Glutamatergic neuron (in vitro differentiated cells): Measurements from ENCODE around the gene LRRC8C. TPM values are rescaled to one million over a fixed set of nuclear protein-coding genes. Genes with fewer than 3 reads are reported as not detected.

Experiments used
- DNase-seq: peaks from one replicate; pipeline ENCODE4 v3.0.0; 2022
- H3K27ac Mint-ChIP-seq: one replicate; pipeline ENCODE4 v1.8.0; 2020; ENCODE audit warnings: mild to moderate bottlenecking, mixed read lengths, inconsistent platforms; ENCODE audit not compliant: unreplicated experiment
- H3K27me3 Mint-ChIP-seq: one replicate; pipeline ENCODE4 v1.8.0; 2020; ENCODE audit warnings: mild to moderate bottlenecking, moderate library complexity, mixed read lengths, inconsistent platforms; ENCODE audit not compliant: unreplicated experiment
- H3K36me3 Mint-ChIP-seq: one replicate; pipeline ENCODE4 v1.8.0; 2020; ENCODE audit warnings: mild to moderate bottlenecking, mixed read lengths, inconsistent platforms; ENCODE audit not compliant: unreplicated experiment
- H3K4me1 Mint-ChIP-seq: one replicate; pipeline ENCODE4 v1.8.0; 2020; ENCODE audit warnings: mild to moderate bottlenecking, low read depth, mixed read lengths, inconsistent platforms; ENCODE audit not compliant: unreplicated experiment
- H3K4me3 Mint-ChIP-seq: one replicate; pipeline ENCODE4 v1.8.0; 2020; ENCODE audit warnings: mild to moderate bottlenecking, mixed read lengths, inconsistent platforms; ENCODE audit not compliant: unreplicated experiment
- H3K9me3 Mint-ChIP-seq: one replicate; pipeline ENCODE4 v1.8.0; 2020; ENCODE audit warnings: mild to moderate bottlenecking, moderate library complexity, mixed read lengths, inconsistent platforms; ENCODE audit not compliant: unreplicated experiment
- CTCF ChIP-seq: fragments of 200-600 bp; sonication (generic); IDR thresholded peaks from one replicate; pipeline ENCODE4 v1.5.0; 2021; ENCODE audit not compliant: partially characterized antibody, unreplicated experiment
- total RNA-seq: library from RNA; stranded (reverse); fragmentation: NEBNext Ultra II Directional; extraction: Animal tissue kit (Norgen Biotek cat#: 25700); gene quantifications from one replicate; pipeline ENCODE4 v1.2.1, GENCODE V29; 2021; ENCODE audit not compliant: unreplicated experiment

Gene LRRC8C
- total RNA-seq, 1 donor from 2014 or later: 2.6 TPM

GRCh38 chr1:89670163-89670562 is 37.2 kb downstream of the LRRC8C start:
- H3K27ac Mint-ChIP-seq: no peak overlapping the region
- no peak for DNase-seq
- H3K4me1 Mint-ChIP-seq: no peaks in the 10 kb centered on the region
- no peaks in the 10 kb centered on the region for H3K27me3 Mint-ChIP-seq
- no peaks in the 10 kb centered on the region for H3K36me3 Mint-ChIP-seq
- no peak overlapping the region for H3K4me3 Mint-ChIP-seq
- TF ChIP-seq CTCF: no peak
- no peaks in the 10 kb centered on the region for H3K9me3 Mint-ChIP-seq

- H3K27me3 Mint-ChIP-seq: no peaks in the 10 kb centered on the region
- no peaks in the 10 kb centered on the region for H3K9me3 Mint-ChIP-seq
- H3K4me1 Mint-ChIP-seq: no peaks in the 10 kb centered on the region
- no peak for TF ChIP-seq CTCF
- no peak overlapping the region for H3K4me3 Mint-ChIP-seq
- no peaks in the 10 kb centered on the region for H3K36me3 Mint-ChIP-seq
- H3K27ac Mint-ChIP-seq: no peak overlapping the region
- no peak for DNase-seq
These were observed 37.8 kb downstream of the LRRC8C start for GRCh38 chr1:89670711-89671110.

GRCh38 chr1:89671775-89672488 is 39.0 kb downstream of the LRRC8C start:
- H3K9me3 Mint-ChIP-seq: no peaks in the 10 kb centered on the region
- H3K27ac Mint-ChIP-seq: no peak overlapping the region
- DNase-seq: no peak
- H3K36me3 Mint-ChIP-seq: no peaks in the 10 kb centered on the region
- no peak overlapping the region for H3K4me3 Mint-ChIP-seq
- TF ChIP-seq CTCF: no peak
- H3K27me3 Mint-ChIP-seq: no peaks in the 10 kb centered on the region
- H3K4me1 Mint-ChIP-seq: no peaks in the 10 kb centered on the region

GRCh38 chr1:89672489-89673183 is 39.7 kb downstream of the LRRC8C start:
- H3K27ac Mint-ChIP-seq: no peak overlapping the region
- no peaks in the 10 kb centered on the region for H3K36me3 Mint-ChIP-seq
- DNase-seq: no peak
- no peaks in the 10 kb centered on the region for H3K9me3 Mint-ChIP-seq
- H3K4me1 Mint-ChIP-seq: no peaks in the 10 kb centered on the region
- no peak for TF ChIP-seq CTCF
- H3K27me3 Mint-ChIP-seq: no peaks in the 10 kb centered on the region
- no peak overlapping the region for H3K4me3 Mint-ChIP-seq

GRCh38 chr1:89673251-89673650 is 40.3 kb downstream of the LRRC8C start:
- Mint-ChIP-seq H3K9me3 (no peaks in the 10 kb centered on the region), H3K27me3 (no peaks in the 10 kb centered on the region), H3K4me1 (no peaks in the 10 kb centered on the region), H3K36me3 (no peaks in the 10 kb centered on the region), H3K4me3 (no peak overlapping the region), H3K27ac (no peak overlapping the region)
- TF ChIP-seq CTCF: no peak
- no peak for DNase-seq
